IMR-90 (cell line): ENCODE measurements around the gene DNAJC11. TPM values are rescaled to one million over a fixed set of nuclear protein-coding genes. Genes with fewer than 3 reads are reported as not detected.

Experiments used
- ATAC-seq: fragments of 200-7000 bp; cut with Tn5 transposase; 2 replicates; pipeline ENCODE4 v1.9.1; 2020; ENCODE audit warnings: low read depth, mild to moderate bottlenecking, moderate library complexity
- BruUV-seq: library from RNA; stranded (reverse); fragments of 400-500 nt; replicated peaks from 2 replicates; lab custom pipeline; 2021; lab: Mats Ljungman, UMichigan
- CTCF ChIA-PET: fragments of 300-600 bp; formaldehyde crosslinking; extraction: SDS; loops from one replicate; lab custom pipeline; 2021; ENCODE audit warnings: antibody characterized with exemption; lab: Yijun Ruan, JAX
- POLR2A ChIA-PET: fragments of 300-600 bp; sonication (Branson Sonifier 250); formaldehyde crosslinking; loops from one replicate; lab custom pipeline; 2022; ENCODE audit warnings: antibody characterized with exemption; ENCODE audit not compliant: unreplicated experiment; lab: Charles Lee
- DNase-seq: peaks from one replicate; pipeline ENCODE4 v3.0.0; 2013
- H2AFZ ChIP-seq: replicated peaks from 2 replicates; pipeline ENCODE3; 2013; ENCODE audit warnings: low read length, mild to moderate bottlenecking; ENCODE audit not compliant: poor library complexity
- H2AK5ac ChIP-seq: 2 replicates; pipeline ENCODE4 v1.6.1; 2013; ENCODE audit warnings: low read depth, low read length, inconsistent platforms
- H2AK9ac ChIP-seq: replicated peaks from 2 replicates; pipeline ENCODE3; 2013; ENCODE audit warnings: mild to moderate bottlenecking, low read depth, low read length, moderate library complexity; ENCODE audit not compliant: poor library complexity
- H2BK120ac ChIP-seq: 2 replicates; pipeline ENCODE4 v1.6.1; 2013; ENCODE audit warnings: low read depth, low read length, inconsistent platforms
- H2BK15ac ChIP-seq: 3 replicates; pipeline ENCODE4 v1.6.1; 2013; ENCODE audit warnings: low read depth, low read length, inconsistent platforms
- H2BK20ac ChIP-seq: 2 replicates; pipeline ENCODE4 v1.6.1; 2013; ENCODE audit warnings: low read depth, mild to moderate bottlenecking, inconsistent platforms, low read length, moderate library complexity
- H2BK5ac ChIP-seq: 2 replicates; pipeline ENCODE4 v1.6.1; 2013; ENCODE audit warnings: mild to moderate bottlenecking, low read depth, low read length, inconsistent platforms; ENCODE audit not compliant: poor library complexity, severe bottlenecking
- H3K14ac ChIP-seq: replicated peaks from 2 replicates; pipeline ENCODE4 v1.6.1; 2013; ENCODE audit warnings: low read depth, low read length, inconsistent platforms
- H3K18ac ChIP-seq: 2 replicates; pipeline ENCODE4 v1.6.1; 2013; ENCODE audit warnings: low read depth, low read length, control low read depth
- H3K23ac ChIP-seq: 2 replicates; pipeline ENCODE4 v1.6.1; 2013; ENCODE audit warnings: low read depth, low read length, inconsistent platforms
- H3K27ac ChIP-seq: 2 replicates; pipeline ENCODE4 v1.5.1; 2013; ENCODE audit warnings: mild to moderate bottlenecking, control low read depth, low read length; ENCODE audit not compliant: insufficient read depth
- H3K27me3 ChIP-seq: 2 replicates; pipeline ENCODE4 v1.6.1; 2013; ENCODE audit warnings: low read length; ENCODE audit not compliant: control insufficient read depth, insufficient read depth
- H3K36me3 ChIP-seq: 2 replicates; pipeline ENCODE4 v1.6.1; 2013; ENCODE audit warnings: low read length, mixed read lengths; ENCODE audit not compliant: control insufficient read depth, insufficient read depth
- H3K4ac ChIP-seq: 2 replicates; pipeline ENCODE4 v1.6.1; 2013; ENCODE audit warnings: low read depth, low read length, inconsistent platforms
- H3K4me1 ChIP-seq: 2 replicates; pipeline ENCODE4 v1.6.1; 2013; ENCODE audit warnings: low read length, mixed read lengths; ENCODE audit not compliant: control insufficient read depth, insufficient read depth
- H3K4me2 ChIP-seq: 2 replicates; pipeline ENCODE4 v1.6.1; 2013; ENCODE audit warnings: low read depth, mild to moderate bottlenecking, control low read depth, low read length, moderate library complexity
- H3K4me3 ChIP-seq: 2 replicates; pipeline ENCODE4 v1.5.1; 2013; ENCODE audit warnings: low read depth, mild to moderate bottlenecking, control low read depth, low read length, moderate library complexity; ENCODE audit not compliant: insufficient read depth
- H3K56ac ChIP-seq: 2 replicates; pipeline ENCODE4 v1.6.1; 2013; ENCODE audit warnings: low read length, inconsistent platforms; ENCODE audit not compliant: insufficient read depth; ENCODE audit errors: extremely low read depth
- H3K79me1 ChIP-seq, 2 experiments: 2 replicates each; pipeline ENCODE4 v1.6.1; 2013; ENCODE audit warnings: low read length in 2 of 2, inconsistent platforms in 1 of 2, low read depth in 1 of 2
- H3K9ac ChIP-seq: 2 replicates; pipeline ENCODE4 v1.6.1; 2013; ENCODE audit warnings: low read depth, low read length, control low read depth
- H3K9me1 ChIP-seq: 2 replicates; pipeline ENCODE4 v1.6.1; 2013; ENCODE audit warnings: low read length, inconsistent platforms; ENCODE audit not compliant: insufficient read depth
- H3K9me3 ChIP-seq: 2 replicates; pipeline ENCODE4 v1.6.1; 2013; ENCODE audit warnings: low read length; ENCODE audit not compliant: control insufficient read depth, insufficient read depth
- H4K20me1 ChIP-seq: 2 replicates; pipeline ENCODE4 v1.6.1; 2013; ENCODE audit warnings: low read length, inconsistent platforms; ENCODE audit not compliant: insufficient read depth
- H4K5ac ChIP-seq: 2 replicates; pipeline ENCODE4 v1.6.1; 2013; ENCODE audit warnings: mild to moderate bottlenecking, low read depth, low read length, control low read depth
- H4K8ac ChIP-seq, 2 experiments: 2 replicates each; pipeline ENCODE4 v1.6.1; 2013; ENCODE audit warnings: low read depth in 2 of 2, low read length in 2 of 2, control low read depth in 1 of 2, inconsistent platforms in 1 of 2
- H4K91ac ChIP-seq: 2 replicates; pipeline ENCODE4 v1.6.1; 2013; ENCODE audit warnings: low read depth, low read length, inconsistent platforms; ENCODE audit not compliant: insufficient read depth
- CEBPB ChIP-seq: IDR thresholded peaks from 2 replicates; pipeline ENCODE4 v1.6.1; 2012; ENCODE audit warnings: low read depth, low read length, improper control_type of control experiment
- CHD1 ChIP-seq: IDR thresholded peaks from 2 replicates; pipeline ENCODE4 v1.6.1; 2012; ENCODE audit warnings: low read depth, low read length, improper control_type of control experiment
- CTCF ChIP-seq: conservative IDR thresholded peaks from 2 replicates; pipeline ENCODE4 v1.5.1; 2012; ENCODE audit warnings: mild to moderate bottlenecking, low read depth, low read length, improper control_type of control experiment
- FOS ChIP-seq: fragments of 150-350 bp; IDR thresholded peaks from 2 replicates; pipeline ENCODE4 v1.6.1; 2016; ENCODE audit warnings: low read depth, low read length
- MAZ ChIP-seq: IDR thresholded peaks from 2 replicates; pipeline ENCODE4 v1.6.1; 2012; ENCODE audit warnings: low read depth, mild to moderate bottlenecking, low read length, improper control_type of control experiment, moderate library complexity, borderline replicate concordance
- MXI1 ChIP-seq: IDR thresholded peaks from 2 replicates; pipeline ENCODE4 v1.6.1; 2012; ENCODE audit warnings: low read depth, mild to moderate bottlenecking, low read length, moderate library complexity, borderline replicate concordance
- NFE2L2 ChIP-seq: fragments of 150-350 bp; IDR thresholded peaks from 2 replicates; pipeline ENCODE4 v1.6.1; 2016; ENCODE audit warnings: low read depth, mild to moderate bottlenecking, low read length
- POLR2A ChIP-seq: IDR thresholded peaks from 2 replicates; pipeline ENCODE4 v1.6.1; 2012; ENCODE audit warnings: mild to moderate bottlenecking, low read depth, low read length
- RAD21 ChIP-seq: IDR thresholded peaks from 2 replicates; pipeline ENCODE4 v1.6.1; 2012; ENCODE audit warnings: low read length, improper control_type of control experiment
- RCOR1 ChIP-seq: IDR thresholded peaks from 2 replicates; pipeline ENCODE4 v1.6.1; 2012; ENCODE audit warnings: mild to moderate bottlenecking, low read length, improper control_type of control experiment; ENCODE audit not compliant: insufficient replicate concordance
- SMC3 ChIP-seq: fragments of 150-350 bp; IDR thresholded peaks from 2 replicates; pipeline ENCODE4 v1.6.1; 2016; ENCODE audit warnings: low read depth, mild to moderate bottlenecking, antibody characterized with exemption, low read length, moderate library complexity
- USF2 ChIP-seq: fragments of 150-350 bp; IDR thresholded peaks from 2 replicates; pipeline ENCODE4 v1.6.1; 2017; ENCODE audit warnings: mild to moderate bottlenecking, antibody characterized with exemption, low read length, low read depth
- WGBS, 2 experiments: methylation state at CpG; one replicate each; pipeline versions ENCODE4 v1.1.5 to v1.1.7; 2013; ENCODE audit warnings: missing lambda C conversion rate in 2 of 2; ENCODE audit not compliant: insufficient read length in 1 of 2; ENCODE audit errors: extremely low coverage in 2 of 2; 5-methylcytosine and 5-hydroxymethylcytosine counted together
- dilution Hi-C: fragments of 300-500 bp; cut with HindIII; formaldehyde crosslinking; loops from one replicate; pipeline ENCODE4 v1.14.3; 2018; ENCODE audit warnings: low sequenced_read_pairs; ENCODE audit not compliant: unreplicated experiment
- in situ Hi-C: fragments of 300-500 bp; cut with MboI; formaldehyde crosslinking; loops from 3 replicates; pipeline ENCODE4 v1.14.3; 2019; ENCODE audit warnings: low sequenced_read_pairs, inconsistent platforms, mixed read lengths
- intact Hi-C: fragments of 100-400 bp; cut with micrococcal nuclease; formaldehyde crosslinking; loops from 2 replicates; pipeline ENCODE4 v1.10.0; 2022
- polyA plus RNA-seq, 3 experiments: library from polyadenylated mRNA; depleted of rRNA; stranded (reverse); fragments of >200 nt; gene quantifications; 2 replicates each; pipeline ENCODE4 v1.2.3, GENCODE V29; 2012; ENCODE audit warnings: low replicate concordance in 1 of 3
- total RNA-seq: library from RNA; depleted of rRNA; stranded (reverse); fragments of >200 nt; gene quantifications from 2 replicates; pipeline ENCODE4 v1.2.3, GENCODE V29; 2012
- TF ChIP-seq, protein P1 (sequence below): fragments of 150-350 bp; IDR thresholded peaks from 2 replicates; pipeline ENCODE4 v1.6.1; 2016; ENCODE audit warnings: low read depth, mild to moderate bottlenecking, low read length, moderate library complexity, borderline replicate concordance

Gene DNAJC11
- total and polyA plus RNA-seq, 2 of the 4 experiments (the other 2 are of a cell fraction) = 38.7 to 48.5 TPM

GRCh38 chr1:6600410-6601048 lies 101.1 kb downstream of the DNAJC11 start:
- Histone ChIP-seq H3K23ac (peak overlapping the region; percentile 81), H3K4ac (peak overlapping the region; percentile 79), H3K79me1 (peaks cover 5 to 66% of the 10 kb centered on the region in 2 experiments; a peak in 3 of 4 replicates), H2BK20ac (peak overlapping the region; percentile 21; the same call in 1 of the 2 replicates), H3K9me3 (no peaks in the 10 kb centered on the region), H3K14ac (peak overlapping the region; percentile 76), H3K18ac (no peak overlapping the region; the same call in 1 of the 2 replicates), H2AK5ac (peak overlapping the region; percentile 46), H3K27me3 (no peaks in the 10 kb centered on the region), H3K27ac (peak overlapping the region; percentile 58), H2BK5ac (peak overlapping the region; percentile 60), H3K4me1 (peaks cover 14% of the 10 kb centered on the region), H2BK15ac (no peak overlapping the region; the same call in 2 of the 3 replicates), H2AK9ac (peak overlapping the region; percentile 100), H3K4me2 (peak overlapping the region; percentile 68), H3K9ac (peak overlapping the region; percentile 58), H3K56ac (peak overlapping the region; percentile 59), H3K4me3 (peak overlapping the region; percentile 88), H4K91ac (peak overlapping the region; percentile 61; the same call in 1 of the 2 replicates), H4K8ac (peak overlapping the region in 1 of 2 experiments; percentile 26; a peak in 1 of 4 replicates), H3K36me3 (peaks cover 32% of the 10 kb centered on the region), H4K20me1 (peaks cover 65% of the 10 kb centered on the region), H3K9me1 (peaks cover 13% of the 10 kb centered on the region), H2BK120ac (peak overlapping the region; percentile 59), H4K5ac (peak overlapping the region; percentile 5; the same call in 1 of the 2 replicates), H2AFZ (peak overlapping the region; percentile 78)
- WGBS, 2 experiments = 0% methylated on average over 1 of the region's 10 CpGs; no CpG with 5 or more reads in 1 of the 2 experiments
- DNase-seq (peak; percentile 27), ATAC-seq (no peak)
- BruUV-seq = TSS peak; percentile 12
- POLR2A ChIA-PET = no interaction called here
- CTCF ChIA-PET = interaction anchor here (0.6 kb wide), 1 partner anchor 19 kb away, joined by 6 read pairs; no protein-coding TSS in a partner anchor
- in situ Hi-C loops = no loop called here
- TF ChIP-seq NFE2L2 = no peak
- no peak for TF ChIP-seq SMC3
- TF ChIP-seq MAZ = no peak
- TF ChIP-seq RCOR1 = no peak
- no peak for TF ChIP-seq POLR2A
- TF ChIP-seq CTCF = no peak
- TF ChIP-seq USF2 = no peak
- no peak for TF ChIP-seq MXI1
- TF ChIP-seq CEBPB = no peak
- no peak for TF ChIP-seq FOS
- no peak for TF ChIP-seq CHD1
- TF ChIP-seq, protein P1, sequence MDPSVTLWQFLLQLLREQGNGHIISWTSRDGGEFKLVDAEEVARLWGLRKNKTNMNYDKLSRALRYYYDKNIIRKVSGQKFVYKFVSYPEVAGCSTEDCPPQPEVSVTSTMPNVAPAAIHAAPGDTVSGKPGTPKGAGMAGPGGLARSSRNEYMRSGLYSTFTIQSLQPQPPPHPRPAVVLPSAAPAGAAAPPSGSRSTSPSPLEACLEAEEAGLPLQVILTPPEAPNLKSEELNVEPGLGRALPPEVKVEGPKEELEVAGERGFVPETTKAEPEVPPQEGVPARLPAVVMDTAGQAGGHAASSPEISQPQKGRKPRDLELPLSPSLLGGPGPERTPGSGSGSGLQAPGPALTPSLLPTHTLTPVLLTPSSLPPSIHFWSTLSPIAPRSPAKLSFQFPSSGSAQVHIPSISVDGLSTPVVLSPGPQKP = no peak
- TF ChIP-seq RAD21 = no peak
- intact Hi-C loops = loop anchor here (2.0 kb wide), 1 partner anchor 46 kb away; no protein-coding TSS in a partner anchor
- dilution Hi-C loops = no loop called here
